ENCODE data around the gene XYLT1. TPM values are rescaled to one million over a fixed set of nuclear protein-coding genes. Genes with fewer than 3 reads are reported as not detected.

The XYLT1 gene
- total RNA-seq, 1 experiment from 2014 or later = 12.5 TPM

DNA sequence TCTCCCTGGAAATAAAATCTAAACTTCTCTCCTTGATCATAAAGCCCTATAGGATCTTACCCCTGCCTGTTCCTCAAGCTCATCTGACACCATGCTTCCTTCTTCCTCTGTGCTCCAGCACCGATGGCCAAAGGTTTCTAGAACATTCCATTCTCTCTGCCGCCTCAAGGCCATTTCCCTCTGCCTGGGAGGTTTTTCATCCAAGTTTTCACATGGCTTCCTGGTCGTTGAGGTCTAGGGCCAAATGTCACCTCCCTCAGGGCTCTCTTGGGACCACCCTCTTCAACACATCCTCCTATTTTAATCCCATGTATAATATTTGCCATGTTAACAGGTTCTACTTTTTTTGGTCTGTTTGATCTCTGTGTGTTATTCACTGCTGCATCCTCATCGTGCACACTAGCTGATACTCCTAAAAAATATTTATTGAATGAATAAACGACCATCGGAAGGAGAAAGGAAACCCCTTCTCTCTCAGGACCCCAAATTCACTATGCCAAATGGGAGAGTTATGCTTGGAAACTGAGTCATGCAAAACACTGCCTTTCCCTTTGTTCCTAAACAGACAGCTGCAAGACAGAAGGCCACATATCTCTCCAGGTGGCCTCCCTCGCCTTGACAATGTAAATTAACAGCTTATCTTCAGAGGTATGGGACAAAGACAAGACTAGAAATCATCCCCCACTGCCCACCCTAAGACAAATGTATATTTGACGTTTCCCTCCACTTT, 78.5 kb downstream of the XYLT1 start:
- intact Hi-C loops (cut with micrococcal nuclease; ENCODE audit: unreplicated experiment) = no loop called here
- Mint-ChIP-seq H3K9me3 (ENCODE audit: unreplicated experiment) (no peaks in the 10 kb centered on the region), H3K27me3 (ENCODE audit: insufficient read depth, unreplicated experiment) (no peaks in the 10 kb centered on the region), H3K4me1 (ENCODE audit: low read depth, unreplicated experiment) (peaks cover 12% of the 10 kb centered on the region), H3K4me3 (ENCODE audit: unreplicated experiment) (no peak overlapping the region), H3K36me3 (ENCODE audit: insufficient read depth, unreplicated experiment) (no peaks in the 10 kb centered on the region), H3K27ac (ENCODE audit: unreplicated experiment) (peak overlapping the region; percentile 30)
- no TSS peak for BruUV-seq (replicated peaks)
- Histone ChIP-seq H3K4me1 (peaks cover 3% of the 10 kb centered on the region; the same call in 1 of the 2 replicates), H3K36me3 (ENCODE audit: control insufficient read depth, insufficient read depth, low read length) (no peaks in the 10 kb centered on the region), H3K9me3 (no peaks in the 10 kb centered on the region), H3K4me3 (ENCODE audit: low read depth, low read length) (no peak overlapping the region), H3K27me3 (replicated peaks; ENCODE audit: control insufficient read depth, insufficient read depth, low read length) (no peaks in the 10 kb centered on the region)
- ChIA-PET POLR2A (no interaction called here), CTCF (no interaction called here)
- no peak for DNase-seq
- TF ChIP-seq, protein P1, sequence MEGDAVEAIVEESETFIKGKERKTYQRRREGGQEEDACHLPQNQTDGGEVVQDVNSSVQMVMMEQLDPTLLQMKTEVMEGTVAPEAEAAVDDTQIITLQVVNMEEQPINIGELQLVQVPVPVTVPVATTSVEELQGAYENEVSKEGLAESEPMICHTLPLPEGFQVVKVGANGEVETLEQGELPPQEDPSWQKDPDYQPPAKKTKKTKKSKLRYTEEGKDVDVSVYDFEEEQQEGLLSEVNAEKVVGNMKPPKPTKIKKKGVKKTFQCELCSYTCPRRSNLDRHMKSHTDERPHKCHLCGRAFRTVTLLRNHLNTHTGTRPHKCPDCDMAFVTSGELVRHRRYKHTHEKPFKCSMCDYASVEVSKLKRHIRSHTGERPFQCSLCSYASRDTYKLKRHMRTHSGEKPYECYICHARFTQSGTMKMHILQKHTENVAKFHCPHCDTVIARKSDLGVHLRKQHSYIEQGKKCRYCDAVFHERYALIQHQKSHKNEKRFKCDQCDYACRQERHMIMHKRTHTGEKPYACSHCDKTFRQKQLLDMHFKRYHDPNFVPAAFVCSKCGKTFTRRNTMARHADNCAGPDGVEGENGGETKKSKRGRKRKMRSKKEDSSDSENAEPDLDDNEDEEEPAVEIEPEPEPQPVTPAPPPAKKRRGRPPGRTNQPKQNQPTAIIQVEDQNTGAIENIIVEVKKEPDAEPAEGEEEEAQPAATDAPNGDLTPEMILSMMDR (IDR thresholded peaks at IDR 0.05; ENCODE audit: insufficient read depth in 1 of 2, low read depth in 1 of 2, low read length in 1 of 2, severe bottlenecking in 1 of 2, unreplicated experiment in 1 of 2) = no peak

DNA sequence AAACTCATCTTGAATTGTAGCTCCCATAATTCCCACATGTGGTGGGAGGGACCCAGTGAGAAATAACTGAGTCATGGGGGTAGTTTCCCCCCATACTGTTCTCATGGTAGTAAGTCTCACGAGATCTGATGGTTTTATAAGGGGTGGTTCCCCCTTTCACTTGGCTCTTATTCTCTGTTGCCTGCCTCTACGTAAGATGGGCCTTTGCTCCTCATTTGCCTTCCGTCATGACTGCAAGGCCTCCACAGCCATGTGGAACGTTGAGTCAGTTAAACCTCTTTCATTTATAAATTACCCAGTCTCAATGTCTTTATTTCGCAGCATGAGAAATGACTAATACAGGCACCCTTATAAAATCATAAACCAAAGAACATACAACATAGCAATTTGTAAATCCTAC, 79.0 kb downstream of the XYLT1 start:
- TF ChIP-seq, protein P1 (IDR thresholded peaks at IDR 0.05; ENCODE audit: insufficient read depth in 1 of 2, low read depth in 1 of 2, low read length in 1 of 2, severe bottlenecking in 1 of 2, unreplicated experiment in 1 of 2) = no peak
- Histone ChIP-seq H3K9me3 (no peaks in the 10 kb centered on the region), H3K36me3 (ENCODE audit: control insufficient read depth, insufficient read depth, low read length) (no peaks in the 10 kb centered on the region), H3K27me3 (replicated peaks; ENCODE audit: control insufficient read depth, insufficient read depth, low read length) (no peaks in the 10 kb centered on the region), H3K4me1 (peaks cover 3% of the 10 kb centered on the region; the same call in 1 of the 2 replicates), H3K4me3 (ENCODE audit: low read depth, low read length) (no peak overlapping the region)
- no peak for DNase-seq
- POLR2A ChIA-PET = no interaction called here
- Mint-ChIP-seq H3K27me3 (ENCODE audit: insufficient read depth, unreplicated experiment) (no peaks in the 10 kb centered on the region), H3K27ac (ENCODE audit: unreplicated experiment) (no peak overlapping the region), H3K9me3 (ENCODE audit: unreplicated experiment) (no peaks in the 10 kb centered on the region), H3K36me3 (ENCODE audit: insufficient read depth, unreplicated experiment) (no peaks in the 10 kb centered on the region), H3K4me3 (ENCODE audit: unreplicated experiment) (no peak overlapping the region), H3K4me1 (ENCODE audit: low read depth, unreplicated experiment) (peaks cover 12% of the 10 kb centered on the region)
- intact Hi-C loops (cut with micrococcal nuclease; ENCODE audit: unreplicated experiment) = no loop called here
- CTCF ChIA-PET = no interaction called here
- BruUV-seq (replicated peaks) = no TSS peak

DNA sequence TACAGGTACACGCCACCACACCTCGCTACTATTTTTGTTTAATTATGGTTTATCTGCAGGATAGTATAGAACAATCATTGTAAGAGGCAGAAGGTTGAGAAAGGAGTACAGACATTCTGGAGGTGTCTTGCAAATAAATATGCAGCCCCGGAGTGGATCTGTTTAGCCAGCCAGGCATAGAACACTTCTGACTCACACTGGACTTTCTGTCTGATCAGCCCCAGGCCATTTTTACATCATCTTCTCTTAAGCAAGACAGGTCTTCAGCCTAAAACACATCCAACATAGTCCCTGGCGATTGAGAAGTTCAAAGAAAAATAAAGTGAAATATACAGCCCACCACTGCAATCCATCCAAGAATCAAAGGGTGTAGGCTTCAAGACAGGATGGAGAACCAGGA, 81.4 kb downstream of the XYLT1 start:
- POLR2A ChIA-PET = no interaction called here
- no peak overlapping the region for H3K4me3 Mint-ChIP-seq (ENCODE audit: unreplicated experiment)
- H3K9me3 Mint-ChIP-seq (ENCODE audit: unreplicated experiment) = no peaks in the 10 kb centered on the region
- no peaks in the 10 kb centered on the region for H3K27me3 ChIP-seq (replicated peaks; ENCODE audit: control insufficient read depth, insufficient read depth, low read length)
- CTCF ChIA-PET = no interaction called here
- no peaks in the 10 kb centered on the region for H3K9me3 ChIP-seq
- no peaks in the 10 kb centered on the region for H3K36me3 Mint-ChIP-seq (ENCODE audit: insufficient read depth, unreplicated experiment)
- H3K36me3 ChIP-seq (ENCODE audit: control insufficient read depth, insufficient read depth, low read length) = no peaks in the 10 kb centered on the region
- H3K27me3 Mint-ChIP-seq (ENCODE audit: insufficient read depth, unreplicated experiment) = no peaks in the 10 kb centered on the region
- no TSS peak for BruUV-seq (replicated peaks)
- no peak overlapping the region for H3K4me3 ChIP-seq (ENCODE audit: low read depth, low read length)
- intact Hi-C loops (cut with micrococcal nuclease; ENCODE audit: unreplicated experiment) = loop anchor here (10.0 kb wide), 1 partner anchor 75 kb away; no protein-coding TSS in a partner anchor
- peaks cover 3% of the 10 kb centered on the region; the same call in 1 of the 2 replicates for H3K4me1 ChIP-seq
- DNase-seq = peak in 1 of 2 experiments; percentile 10
- no peak overlapping the region for H3K27ac Mint-ChIP-seq (ENCODE audit: unreplicated experiment)
- H3K4me1 Mint-ChIP-seq (ENCODE audit: low read depth, unreplicated experiment) = peaks cover 12% of the 10 kb centered on the region
- TF ChIP-seq, protein P1 (IDR thresholded peaks at IDR 0.05; ENCODE audit: insufficient read depth in 1 of 2, low read depth in 1 of 2, low read length in 1 of 2, severe bottlenecking in 1 of 2, unreplicated experiment in 1 of 2) = no peak
